Measurements from ENCODE around the gene GGT1. TPM values are rescaled to one million over a fixed set of nuclear protein-coding genes. Genes with fewer than 3 reads are reported as not detected.

GGT1 gene
- total and polyA plus RNA-seq, 7 donors = 2.9 to 33.1 (median 5.4) TPM

DNA sequence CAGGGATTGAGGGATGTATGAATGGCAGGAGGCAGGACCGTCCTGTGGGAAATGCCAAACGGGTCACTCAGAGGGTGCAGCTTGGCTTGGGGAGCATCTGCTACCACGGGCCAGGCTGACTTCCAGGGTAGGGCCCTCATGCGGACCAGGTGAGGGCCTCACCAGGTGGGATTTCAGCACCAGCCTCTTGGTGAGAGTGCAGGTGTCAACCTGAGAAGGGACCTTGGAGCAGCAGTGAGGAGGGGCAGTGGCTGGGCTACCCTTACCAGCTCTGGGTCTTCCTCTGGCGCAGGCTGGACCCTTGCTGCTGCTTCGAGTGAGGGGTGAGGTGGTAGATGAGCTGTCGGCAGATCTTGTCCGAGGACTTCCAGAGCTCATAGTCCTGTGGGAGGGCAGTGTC, 15.0 kb upstream of the GGT1 start:
- Histone ChIP-seq H3K4me1 (peaks cover 0 to 31% (median 24%) of the 10 kb centered on the region in 4 donors), H3K36me3 (peaks cover 0 to 47% (median 16%) of the 10 kb centered on the region in 4 donors), H3K4me3 (no peak overlapping the region), H3K9me3 (no peaks in the 10 kb centered on the region), H3K27me3 (no peaks in the 10 kb centered on the region), H3K27ac (no peak overlapping the region)
- TF ChIP-seq EP300 (IDR thresholded peaks at IDR 0.05) = no peak
- no peak for TF ChIP-seq POLR2AphosphoS5 (IDR thresholded peaks at IDR 0.05)
- TF ChIP-seq, protein P1, sequence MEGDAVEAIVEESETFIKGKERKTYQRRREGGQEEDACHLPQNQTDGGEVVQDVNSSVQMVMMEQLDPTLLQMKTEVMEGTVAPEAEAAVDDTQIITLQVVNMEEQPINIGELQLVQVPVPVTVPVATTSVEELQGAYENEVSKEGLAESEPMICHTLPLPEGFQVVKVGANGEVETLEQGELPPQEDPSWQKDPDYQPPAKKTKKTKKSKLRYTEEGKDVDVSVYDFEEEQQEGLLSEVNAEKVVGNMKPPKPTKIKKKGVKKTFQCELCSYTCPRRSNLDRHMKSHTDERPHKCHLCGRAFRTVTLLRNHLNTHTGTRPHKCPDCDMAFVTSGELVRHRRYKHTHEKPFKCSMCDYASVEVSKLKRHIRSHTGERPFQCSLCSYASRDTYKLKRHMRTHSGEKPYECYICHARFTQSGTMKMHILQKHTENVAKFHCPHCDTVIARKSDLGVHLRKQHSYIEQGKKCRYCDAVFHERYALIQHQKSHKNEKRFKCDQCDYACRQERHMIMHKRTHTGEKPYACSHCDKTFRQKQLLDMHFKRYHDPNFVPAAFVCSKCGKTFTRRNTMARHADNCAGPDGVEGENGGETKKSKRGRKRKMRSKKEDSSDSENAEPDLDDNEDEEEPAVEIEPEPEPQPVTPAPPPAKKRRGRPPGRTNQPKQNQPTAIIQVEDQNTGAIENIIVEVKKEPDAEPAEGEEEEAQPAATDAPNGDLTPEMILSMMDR (IDR thresholded peaks at IDR 0.05) = no peak
- no peak for TF ChIP-seq POLR2A (IDR thresholded peaks at IDR 0.05)
- intact Hi-C loops (cut with DNase I) = no loop called here
- 89 to 92% methylated on average over 8 of the region's 8 CpGs for WGBS, 2 donors
- no peak for DNase-seq

DNA sequence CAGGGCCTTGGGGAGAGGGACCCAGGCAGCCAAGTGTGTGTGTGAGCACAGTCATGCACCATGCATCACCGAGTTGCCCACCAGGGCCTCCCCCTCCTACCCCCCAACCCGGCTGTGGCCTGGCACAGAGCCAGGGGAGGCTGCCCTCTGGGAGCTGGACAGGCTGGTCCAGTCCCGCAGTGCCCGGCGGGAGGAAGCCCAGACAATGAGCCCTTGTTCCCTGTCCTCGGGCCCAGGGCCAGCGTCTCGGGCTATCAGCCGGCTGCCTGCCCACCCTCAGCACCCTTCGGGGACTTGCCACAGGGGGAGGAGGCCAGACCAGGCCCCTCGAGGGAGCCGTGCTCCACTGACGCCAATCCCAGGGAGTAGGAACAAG, 14.6 kb upstream of the GGT1 start:
- TF ChIP-seq, protein P1 (IDR thresholded peaks at IDR 0.05) = no peak
- TF ChIP-seq EP300 (IDR thresholded peaks at IDR 0.05) (no peak), POLR2AphosphoS5 (IDR thresholded peaks at IDR 0.05) (no peak), POLR2A (IDR thresholded peaks at IDR 0.05) (no peak)
- intact Hi-C loops (cut with DNase I) = no loop called here
- peaks cover 0 to 30% (median 23%) of the 10 kb centered on the region in 4 donors for H3K4me1 ChIP-seq
- no peaks in the 10 kb centered on the region for H3K27me3 ChIP-seq
- H3K27ac ChIP-seq = peak overlapping the region in 1 of 4 donors; percentile 11
- H3K36me3 ChIP-seq = peaks cover 0 to 47% (median 16%) of the 10 kb centered on the region in 4 donors
- DNase-seq = peak; percentile 80
- no peaks in the 10 kb centered on the region for H3K9me3 ChIP-seq
- no peak overlapping the region for H3K4me3 ChIP-seq
- 52 to 79% methylated on average over 13 of the region's 13 CpGs for WGBS, 2 donors

DNA sequence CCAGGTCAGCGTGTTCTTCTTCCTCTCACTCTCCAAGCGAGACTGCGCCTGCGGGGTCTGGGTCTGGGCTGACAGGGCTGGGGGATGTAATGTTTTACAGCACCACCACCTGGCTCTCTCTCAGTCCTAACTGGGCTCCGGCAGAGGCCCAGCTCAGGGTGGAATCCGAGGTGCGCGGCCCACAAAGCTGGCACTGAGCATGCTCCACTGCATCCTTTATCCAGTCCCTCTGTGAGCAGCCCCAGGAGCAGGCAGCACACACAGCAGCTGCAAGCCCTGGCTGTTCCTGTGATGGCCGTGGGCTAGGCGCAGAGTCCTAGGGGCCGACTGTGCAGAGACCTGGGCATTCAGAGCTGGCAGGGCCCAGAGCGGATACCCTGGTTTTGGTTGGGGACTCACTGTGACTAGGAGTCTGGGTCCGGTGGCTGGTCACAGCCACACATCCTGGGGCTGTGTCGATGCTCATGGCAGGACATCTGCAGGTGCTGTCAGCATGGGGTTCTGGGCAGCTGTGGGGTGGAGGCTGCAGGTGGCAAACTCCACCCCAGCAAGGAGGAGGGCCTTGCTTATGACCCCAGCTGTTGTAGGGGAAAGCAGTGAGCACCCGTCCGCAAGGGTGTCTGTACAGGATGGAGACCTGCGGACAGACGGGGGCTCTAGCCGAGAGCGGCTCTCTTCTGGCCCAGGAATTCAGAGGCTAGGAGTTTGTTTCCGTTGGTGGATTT, 14.1 kb upstream of the GGT1 start:
- no peak for DNase-seq
- Histone ChIP-seq H3K27me3 (no peaks in the 10 kb centered on the region), H3K4me3 (no peak overlapping the region), H3K27ac (peak overlapping the region in 1 of 4 donors; percentile 11), H3K4me1 (peaks cover 0 to 30% (median 23%) of the 10 kb centered on the region in 4 donors), H3K36me3 (peaks cover 0 to 47% (median 16%) of the 10 kb centered on the region in 4 donors), H3K9me3 (no peaks in the 10 kb centered on the region)
- intact Hi-C loops (cut with DNase I) = no loop called here
- no peak for TF ChIP-seq POLR2A (IDR thresholded peaks at IDR 0.05)
- TF ChIP-seq POLR2AphosphoS5 (IDR thresholded peaks at IDR 0.05) = no peak
- TF ChIP-seq, protein P1 (IDR thresholded peaks at IDR 0.05) = no peak
- no peak for TF ChIP-seq EP300 (IDR thresholded peaks at IDR 0.05)
- WGBS, 2 donors = 88 to 95% methylated on average over 21 of the region's 21 CpGs

DNA sequence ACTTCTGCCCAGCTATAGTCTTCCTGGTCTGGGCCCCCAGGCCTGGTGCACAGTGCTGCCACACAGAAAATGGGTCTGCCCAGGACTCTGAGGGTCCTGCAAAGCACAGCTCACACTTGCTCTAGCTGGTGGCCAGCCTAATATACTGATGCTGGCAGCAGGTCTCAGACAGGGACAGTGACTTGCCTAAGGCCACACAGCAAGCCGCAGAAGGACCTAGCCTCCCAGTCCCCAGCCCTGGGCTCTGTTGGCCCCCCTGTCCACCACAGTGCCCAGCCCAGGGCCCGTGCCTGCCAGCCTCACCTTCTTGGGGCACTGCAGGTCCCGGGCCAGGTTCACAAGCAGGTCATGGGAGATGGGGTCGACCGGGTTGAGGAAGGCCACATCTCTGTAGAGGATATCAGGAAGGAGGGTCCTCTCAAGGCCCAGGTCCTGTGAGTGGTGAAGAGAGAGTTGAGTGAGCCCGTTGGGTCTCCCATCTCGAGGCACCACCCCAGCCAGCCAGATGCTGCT, 13.4 kb upstream of the GGT1 start:
- H3K27me3 ChIP-seq = no peaks in the 10 kb centered on the region
- no peak for DNase-seq
- TF ChIP-seq, protein P1 (IDR thresholded peaks at IDR 0.05) = no peak
- TF ChIP-seq POLR2A (IDR thresholded peaks at IDR 0.05) (no peak), POLR2AphosphoS5 (IDR thresholded peaks at IDR 0.05) (no peak), EP300 (IDR thresholded peaks at IDR 0.05) (no peak)
- intact Hi-C loops (cut with DNase I) = no loop called here
- H3K4me3 ChIP-seq = no peak overlapping the region
- H3K36me3 ChIP-seq = peaks cover 0 to 47% (median 16%) of the 10 kb centered on the region in 4 donors
- H3K9me3 ChIP-seq = no peaks in the 10 kb centered on the region
- 89 to 93% methylated on average over 7 of the region's 7 CpGs for WGBS, 2 donors
- H3K4me1 ChIP-seq = peaks cover 0 to 24% (median 17%) of the 10 kb centered on the region in 4 donors
- H3K27ac ChIP-seq = no peak overlapping the region
